ENCODE data around the gene IP6K2.

DNA sequence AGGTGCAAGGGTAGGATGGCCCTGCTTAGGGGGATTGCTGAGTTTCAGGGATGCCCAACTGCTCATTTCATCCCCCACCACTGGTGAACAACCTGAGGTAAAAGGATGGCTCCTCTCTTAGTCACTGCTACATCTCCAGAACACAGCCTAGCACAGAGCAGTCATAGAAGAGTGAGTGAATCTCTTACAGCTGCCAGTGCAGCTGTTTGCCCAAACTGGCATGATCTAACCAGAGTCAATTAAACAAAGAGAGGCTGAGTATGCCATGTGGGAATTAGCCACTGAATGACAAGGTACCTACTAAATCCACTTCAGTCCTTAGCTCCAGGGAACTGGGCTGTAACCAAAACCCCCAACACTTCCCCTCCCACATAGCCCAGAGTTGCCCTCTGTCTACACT, 24.5 kb downstream of the IP6K2 start:
- TF ChIP-seq, protein P1, sequence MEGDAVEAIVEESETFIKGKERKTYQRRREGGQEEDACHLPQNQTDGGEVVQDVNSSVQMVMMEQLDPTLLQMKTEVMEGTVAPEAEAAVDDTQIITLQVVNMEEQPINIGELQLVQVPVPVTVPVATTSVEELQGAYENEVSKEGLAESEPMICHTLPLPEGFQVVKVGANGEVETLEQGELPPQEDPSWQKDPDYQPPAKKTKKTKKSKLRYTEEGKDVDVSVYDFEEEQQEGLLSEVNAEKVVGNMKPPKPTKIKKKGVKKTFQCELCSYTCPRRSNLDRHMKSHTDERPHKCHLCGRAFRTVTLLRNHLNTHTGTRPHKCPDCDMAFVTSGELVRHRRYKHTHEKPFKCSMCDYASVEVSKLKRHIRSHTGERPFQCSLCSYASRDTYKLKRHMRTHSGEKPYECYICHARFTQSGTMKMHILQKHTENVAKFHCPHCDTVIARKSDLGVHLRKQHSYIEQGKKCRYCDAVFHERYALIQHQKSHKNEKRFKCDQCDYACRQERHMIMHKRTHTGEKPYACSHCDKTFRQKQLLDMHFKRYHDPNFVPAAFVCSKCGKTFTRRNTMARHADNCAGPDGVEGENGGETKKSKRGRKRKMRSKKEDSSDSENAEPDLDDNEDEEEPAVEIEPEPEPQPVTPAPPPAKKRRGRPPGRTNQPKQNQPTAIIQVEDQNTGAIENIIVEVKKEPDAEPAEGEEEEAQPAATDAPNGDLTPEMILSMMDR (IDR thresholded peaks at IDR 0.05) = no peak
- TF ChIP-seq POLR2A (IDR thresholded peaks at IDR 0.05) = no peak
